HG03064 (cell line): Measurements from ENCODE around the gene NID2.

Experiments used
- ATAC-seq: cut with Tn5 transposase; IDR thresholded peaks from one replicate; pipeline ENCODE4 v1.9.1; 2021; ENCODE audit warnings: low read depth; ENCODE audit not compliant: unreplicated experiment

The NID2 gene

GRCh38 chr14:51967521-51967920 lies 101.3 kb downstream of the NID2 start:
- no peak for ATAC-seq

- no peak for ATAC-seq
Observed at GRCh38 chr14:51963286-51963685, 105.6 kb downstream of the NID2 start.

GRCh38 chr14:51962711-51963110 lies 106.1 kb downstream of the NID2 start:
- ATAC-seq: no peak

- no peak for ATAC-seq
Observed at GRCh38 chr14:51960866-51961265, 108.0 kb downstream of the NID2 start.

GRCh38 chr14:51959928-51960327 lies 108.9 kb downstream of the NID2 start:
- no peak for ATAC-seq

GRCh38 chr14:51957950-51958349 lies 110.9 kb downstream of the NID2 start:
- no peak for ATAC-seq
